Upper lobe of left lung (tissue), 4 donors: Measurements from ENCODE around the gene TBC1D3B.
"Not testable (repeated sequence)": the region's sequence is repeated elsewhere in the genome, so short reads cannot be mapped to it uniquely, and the experiment has no call there.

Experiments
- CTCF ChIP-seq, 6 experiments: fragments of 450-650 bp in 4 of 6; fragments of 200-600 bp in 2 of 6; sonication (generic) in 2 of 6; IDR thresholded peaks; one replicate each; pipeline ENCODE4 v1.5.1; 2016 to 2019; ENCODE audit warnings: antibody characterized with exemption in 6 of 6
- EP300 ChIP-seq, 4 donors: sonication (generic); formaldehyde crosslinking; IDR thresholded peaks; one replicate each; pipeline ENCODE4 v1.5.1; 2017; ENCODE audit warnings: antibody characterized with exemption in 4 of 4, control low read depth in 2 of 4
- POLR2A ChIP-seq, 4 donors: fragments of 450-650 bp; IDR thresholded peaks; one replicate each; pipeline ENCODE4 v1.5.1; 2016 to 2017; ENCODE audit warnings: antibody characterized with exemption in 4 of 4, mild to moderate bottlenecking in 2 of 4

GRCh38 chr17:36168836-36169235 is 7.6 kb downstream of the TBC1D3B start:
- TF ChIP-seq POLR2A, CTCF, EP300 (IDR thresholded peaks at IDR 0.05): not testable (repeated sequence)
